ENCODE data around the gene AMIGO3.

DNA sequence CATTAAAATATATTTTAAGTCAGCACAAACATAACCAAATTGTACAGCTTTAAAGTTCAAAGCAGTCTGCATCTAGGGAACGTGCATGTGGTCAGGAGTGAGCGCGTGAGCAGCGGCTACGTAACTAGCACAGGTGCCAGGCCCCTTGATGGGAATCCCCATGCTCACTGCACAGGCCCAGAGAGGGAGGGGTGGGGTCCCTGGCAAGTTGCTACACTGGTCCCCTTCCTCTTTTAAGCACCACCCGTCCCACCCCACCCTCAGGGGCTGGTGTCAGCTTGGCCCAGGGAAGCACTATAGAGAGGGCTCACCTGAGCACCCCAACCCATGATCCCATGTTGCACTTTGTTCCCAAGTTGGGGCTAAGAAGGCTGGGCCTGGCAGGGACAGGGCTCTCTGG, 5.1 kb upstream of the AMIGO3 start:
- TF ChIP-seq CTCF (IDR thresholded peaks at IDR 0.05) (no peak), POLR2A (IDR thresholded peaks at IDR 0.05) (no peak), EP300 (IDR thresholded peaks at IDR 0.05) (no peak)
